ENCODE measurements around the gene BBLN.

The BBLN gene

GRCh38 chr9:128116104-128117083 lies 43.7 kb upstream of the BBLN start:
- in situ Hi-C loops (cut with MboI; ENCODE audit: low pct_unique_long_range_greater_than_20kb, low sequenced_read_pairs, unreplicated experiment), result no loop called here
- TF ChIP-seq, protein P1, sequence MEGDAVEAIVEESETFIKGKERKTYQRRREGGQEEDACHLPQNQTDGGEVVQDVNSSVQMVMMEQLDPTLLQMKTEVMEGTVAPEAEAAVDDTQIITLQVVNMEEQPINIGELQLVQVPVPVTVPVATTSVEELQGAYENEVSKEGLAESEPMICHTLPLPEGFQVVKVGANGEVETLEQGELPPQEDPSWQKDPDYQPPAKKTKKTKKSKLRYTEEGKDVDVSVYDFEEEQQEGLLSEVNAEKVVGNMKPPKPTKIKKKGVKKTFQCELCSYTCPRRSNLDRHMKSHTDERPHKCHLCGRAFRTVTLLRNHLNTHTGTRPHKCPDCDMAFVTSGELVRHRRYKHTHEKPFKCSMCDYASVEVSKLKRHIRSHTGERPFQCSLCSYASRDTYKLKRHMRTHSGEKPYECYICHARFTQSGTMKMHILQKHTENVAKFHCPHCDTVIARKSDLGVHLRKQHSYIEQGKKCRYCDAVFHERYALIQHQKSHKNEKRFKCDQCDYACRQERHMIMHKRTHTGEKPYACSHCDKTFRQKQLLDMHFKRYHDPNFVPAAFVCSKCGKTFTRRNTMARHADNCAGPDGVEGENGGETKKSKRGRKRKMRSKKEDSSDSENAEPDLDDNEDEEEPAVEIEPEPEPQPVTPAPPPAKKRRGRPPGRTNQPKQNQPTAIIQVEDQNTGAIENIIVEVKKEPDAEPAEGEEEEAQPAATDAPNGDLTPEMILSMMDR (IDR thresholded peaks at IDR 0.05; ENCODE audit: extremely low read depth, insufficient read depth, missing control alignments), result no peak

DNA sequence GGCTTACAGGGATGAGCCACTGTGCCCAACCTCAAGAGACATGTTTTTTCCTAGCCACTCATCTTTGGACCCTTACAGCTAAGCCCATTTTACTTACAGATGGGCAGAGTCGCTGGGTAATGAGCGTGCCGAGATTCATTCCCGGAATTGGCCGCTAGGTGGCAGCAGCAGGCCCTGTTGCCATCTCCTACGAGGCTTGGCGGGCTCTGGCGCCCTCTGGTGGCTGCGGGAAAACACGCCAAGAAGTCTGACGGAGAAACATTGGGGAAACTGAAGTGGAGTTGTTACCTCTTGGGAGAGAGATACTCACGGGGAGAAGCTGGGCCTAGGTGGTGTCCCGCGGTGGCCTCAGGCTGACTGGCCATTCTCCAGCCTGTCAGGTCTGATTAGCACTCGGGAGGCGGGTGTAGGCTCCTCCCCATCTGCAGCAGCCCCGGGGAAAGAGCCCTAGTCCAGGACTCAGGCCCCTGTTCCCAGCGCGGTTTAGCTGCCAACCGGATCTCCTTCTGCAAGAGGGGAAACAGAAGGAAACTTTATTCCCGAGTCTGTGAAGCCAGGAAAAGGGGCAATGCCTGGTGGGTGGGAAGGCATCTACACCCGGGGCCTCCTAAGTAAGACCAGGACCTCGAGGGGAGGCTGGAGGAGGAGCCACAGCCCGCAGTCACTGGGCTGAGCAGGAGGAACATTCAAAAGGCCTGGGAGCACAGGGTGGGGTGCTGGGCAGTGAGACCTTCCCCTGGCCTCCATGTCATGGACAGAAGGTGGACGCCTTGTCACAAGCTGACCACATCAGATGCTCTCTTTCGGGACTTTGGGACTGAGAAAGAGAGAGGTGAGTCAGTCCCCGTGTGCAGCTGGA lies 42.2 kb upstream of the BBLN start:
- TF ChIP-seq, protein P1 (IDR thresholded peaks at IDR 0.05; ENCODE audit: extremely low read depth, insufficient read depth, missing control alignments), result peak; percentile 100
- peak; percentile 95 for DNase-seq (ENCODE audit: low spot score)
- in situ Hi-C loops (cut with MboI; ENCODE audit: low pct_unique_long_range_greater_than_20kb, low sequenced_read_pairs, unreplicated experiment), result no loop called here

More at GRCh38 chr9:128116104-128117083, 43.7 kb upstream of the BBLN start:
- no peak for DNase-seq (ENCODE audit: low spot score)

DNA sequence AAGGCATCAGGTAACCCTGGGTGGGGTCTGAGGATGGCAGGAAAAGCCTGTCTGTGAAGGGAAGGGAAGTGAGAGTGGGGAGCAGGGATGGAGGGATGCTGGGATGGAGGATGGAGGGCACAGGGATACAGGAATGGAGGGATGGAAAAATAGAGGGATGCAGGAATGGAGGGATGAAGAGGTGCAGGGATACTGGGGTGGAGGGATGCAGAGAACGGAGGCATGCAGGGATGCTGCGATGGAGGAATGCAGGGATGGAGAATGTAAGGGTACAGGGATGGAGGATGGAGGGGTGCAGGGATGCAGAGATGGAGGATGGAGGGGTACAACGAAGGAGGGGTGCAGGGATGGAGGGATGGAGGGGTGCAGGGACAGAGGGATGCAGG lies 41.6 kb upstream of the BBLN start:
- in situ Hi-C loops (cut with MboI; ENCODE audit: low pct_unique_long_range_greater_than_20kb, low sequenced_read_pairs, unreplicated experiment), result no loop called here
- DNase-seq (ENCODE audit: low spot score), result no peak
- TF ChIP-seq, protein P1 (IDR thresholded peaks at IDR 0.05; ENCODE audit: extremely low read depth, insufficient read depth, missing control alignments), result no peak

DNA sequence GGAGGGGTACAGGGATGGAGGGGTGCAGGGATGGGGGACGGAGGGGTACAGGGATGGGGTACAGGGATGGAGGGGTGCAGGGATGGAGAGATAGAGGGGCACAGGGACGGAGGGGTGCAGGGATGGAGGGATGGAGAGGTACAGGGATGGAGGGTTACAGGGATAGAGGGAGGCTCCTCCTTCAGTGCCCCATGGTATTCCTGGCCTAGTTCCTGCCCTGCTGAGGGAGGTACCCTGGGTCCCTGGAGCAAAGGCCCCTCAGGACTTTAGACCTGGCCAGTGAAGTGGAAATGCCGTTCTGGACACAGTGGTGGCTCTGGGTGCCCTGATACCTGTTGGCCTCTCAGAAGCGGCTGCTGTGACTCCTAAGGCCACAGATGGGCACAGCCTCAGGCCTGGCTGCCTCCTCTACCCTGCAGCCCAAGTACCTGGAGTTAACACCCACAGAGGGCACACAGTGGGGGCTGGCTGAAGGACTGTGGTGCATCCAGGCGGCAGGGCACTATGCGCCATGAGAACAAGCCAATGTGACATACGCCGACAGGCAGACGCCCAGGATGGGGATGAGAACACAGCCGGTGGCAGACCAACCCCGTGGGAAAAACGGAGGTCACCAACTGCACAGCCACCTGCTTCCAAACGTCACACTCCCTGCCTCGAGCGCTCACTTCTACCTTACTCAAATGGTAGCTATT lies 40.9 kb upstream of the BBLN start:
- DNase-seq (ENCODE audit: low spot score), result no peak
- in situ Hi-C loops (cut with MboI; ENCODE audit: low pct_unique_long_range_greater_than_20kb, low sequenced_read_pairs, unreplicated experiment), result no loop called here
- TF ChIP-seq, protein P1 (IDR thresholded peaks at IDR 0.05; ENCODE audit: extremely low read depth, insufficient read depth, missing control alignments), result no peak

- TF ChIP-seq, protein P1 (IDR thresholded peaks at IDR 0.05; ENCODE audit: extremely low read depth, insufficient read depth, missing control alignments), result no peak
- in situ Hi-C loops (cut with MboI; ENCODE audit: low pct_unique_long_range_greater_than_20kb, low sequenced_read_pairs, unreplicated experiment), result no loop called here
Observed at GRCh38 chr9:128120061-128120740, 39.9 kb upstream of the BBLN start.

More at GRCh38 chr9:128120061-128120740, 39.9 kb upstream of the BBLN start:
- no peak for DNase-seq (ENCODE audit: low spot score)

All from GM13977 (cell line).